Measurements from ENCODE around the gene FRAS1. TPM values are rescaled to one million over a fixed set of nuclear protein-coding genes. Genes with fewer than 3 reads are reported as not detected.
"Not testable (repeated sequence)": the region's sequence is repeated elsewhere in the genome, so short reads cannot be mapped to it uniquely, and the experiment has no call there.

The FRAS1 gene
- total RNA-seq, 1 experiment from 2014 or later: 0.23 TPM

- Histone ChIP-seq H3K27me3 (ENCODE audit: control insufficient read depth, insufficient read depth, low read length) (no peaks in the 10 kb centered on the region), H3K4me3 (ENCODE audit: low read depth in 2 of 2, low read length in 2 of 2) (no peak overlapping the region), H3K36me3 (ENCODE audit: control insufficient read depth, insufficient read depth, low read length) (no peaks in the 10 kb centered on the region), H3K9me3 (ENCODE audit: control insufficient read depth, insufficient read depth, low read depth, low read length) (no peaks in the 10 kb centered on the region), H3K4me1 (ENCODE audit: control insufficient read depth, insufficient read depth, low read length) (no peaks in the 10 kb centered on the region), H3K27ac (ENCODE audit: low read length) (no peak overlapping the region)
- TF ChIP-seq SIN3A (IDR thresholded peaks at IDR 0.05; ENCODE audit: borderline replicate concordance, insufficient read depth, low read depth, low read length) (no peak), POLR2AphosphoS5 (IDR thresholded peaks at IDR 0.05; ENCODE audit: low read depth, low read length) (no peak), REST (IDR thresholded peaks at IDR 0.05; ENCODE audit: insufficient read depth in 1 of 2, low read depth in 2 of 2, low read length in 1 of 2) (no peak), TCF7L2 (IDR thresholded peaks at IDR 0.05; ENCODE audit: low read depth, low read length) (no peak)
- TF ChIP-seq, protein P1, sequence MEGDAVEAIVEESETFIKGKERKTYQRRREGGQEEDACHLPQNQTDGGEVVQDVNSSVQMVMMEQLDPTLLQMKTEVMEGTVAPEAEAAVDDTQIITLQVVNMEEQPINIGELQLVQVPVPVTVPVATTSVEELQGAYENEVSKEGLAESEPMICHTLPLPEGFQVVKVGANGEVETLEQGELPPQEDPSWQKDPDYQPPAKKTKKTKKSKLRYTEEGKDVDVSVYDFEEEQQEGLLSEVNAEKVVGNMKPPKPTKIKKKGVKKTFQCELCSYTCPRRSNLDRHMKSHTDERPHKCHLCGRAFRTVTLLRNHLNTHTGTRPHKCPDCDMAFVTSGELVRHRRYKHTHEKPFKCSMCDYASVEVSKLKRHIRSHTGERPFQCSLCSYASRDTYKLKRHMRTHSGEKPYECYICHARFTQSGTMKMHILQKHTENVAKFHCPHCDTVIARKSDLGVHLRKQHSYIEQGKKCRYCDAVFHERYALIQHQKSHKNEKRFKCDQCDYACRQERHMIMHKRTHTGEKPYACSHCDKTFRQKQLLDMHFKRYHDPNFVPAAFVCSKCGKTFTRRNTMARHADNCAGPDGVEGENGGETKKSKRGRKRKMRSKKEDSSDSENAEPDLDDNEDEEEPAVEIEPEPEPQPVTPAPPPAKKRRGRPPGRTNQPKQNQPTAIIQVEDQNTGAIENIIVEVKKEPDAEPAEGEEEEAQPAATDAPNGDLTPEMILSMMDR (IDR thresholded peaks at IDR 0.05): no peak
- intact Hi-C loops (cut with micrococcal nuclease; ENCODE audit: unreplicated experiment): no loop called here
- POLR2A ChIA-PET: no interaction called here
- DNase-seq (ENCODE audit: low read depth, low spot score) (no peak), ATAC-seq (no peak)
- CTCF ChIA-PET: no interaction called here
- in situ Hi-C loops (cut with HindIII; ENCODE audit: low pct_unique_long_range_greater_than_20kb, low sequenced_read_pairs): no loop called here
- no TSS peak for BruUV-seq (replicated peaks)
These were observed 190.6 kb downstream of the FRAS1 start for GRCh38 chr4:78247536-78248285.

DNA sequence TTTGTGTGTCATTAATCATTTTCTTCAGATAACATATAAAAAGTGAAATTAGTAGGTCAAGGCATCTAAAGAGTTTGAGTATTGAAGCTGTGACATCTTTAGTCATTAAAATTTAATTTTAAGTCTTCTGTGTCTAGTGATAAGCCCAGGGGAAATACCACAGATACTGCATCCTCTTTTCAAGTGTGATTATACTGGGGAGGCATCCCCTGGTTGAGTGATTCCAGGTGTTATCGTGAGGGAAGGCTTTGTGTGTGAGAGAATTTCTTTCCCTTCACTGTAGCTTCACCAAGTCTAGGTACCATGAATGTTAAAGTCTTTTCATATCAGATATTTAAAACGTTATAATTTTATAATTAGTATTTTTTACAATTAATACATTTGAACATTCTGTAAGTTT, 193.4 kb downstream of the FRAS1 start:
- ChIA-PET CTCF (no interaction called here), POLR2A (no interaction called here)
- Histone ChIP-seq H3K9me3 (ENCODE audit: control insufficient read depth, insufficient read depth, low read depth, low read length) (no peaks in the 10 kb centered on the region), H3K36me3 (ENCODE audit: control insufficient read depth, insufficient read depth, low read length) (no peaks in the 10 kb centered on the region), H3K27me3 (ENCODE audit: control insufficient read depth, insufficient read depth, low read length) (no peaks in the 10 kb centered on the region), H3K4me3 (ENCODE audit: low read depth in 2 of 2, low read length in 2 of 2) (no peak overlapping the region), H3K4me1 (ENCODE audit: control insufficient read depth, insufficient read depth, low read length) (no peaks in the 10 kb centered on the region), H3K27ac (ENCODE audit: low read length) (no peak overlapping the region)
- DNase-seq (ENCODE audit: low read depth, low spot score) (no peak), ATAC-seq (no peak)
- TF ChIP-seq REST (IDR thresholded peaks at IDR 0.05; ENCODE audit: insufficient read depth in 1 of 2, low read depth in 2 of 2, low read length in 1 of 2) (no peak), POLR2AphosphoS5 (IDR thresholded peaks at IDR 0.05; ENCODE audit: low read depth, low read length) (no peak), SIN3A (IDR thresholded peaks at IDR 0.05; ENCODE audit: borderline replicate concordance, insufficient read depth, low read depth, low read length) (no peak), TCF7L2 (IDR thresholded peaks at IDR 0.05; ENCODE audit: low read depth, low read length) (no peak)
- TF ChIP-seq, protein P1 (IDR thresholded peaks at IDR 0.05): no peak
- in situ Hi-C loops (cut with HindIII; ENCODE audit: low pct_unique_long_range_greater_than_20kb, low sequenced_read_pairs) (no loop called here), intact Hi-C loops (cut with micrococcal nuclease; ENCODE audit: unreplicated experiment) (no loop called here)
- no TSS peak for BruUV-seq (replicated peaks)

DNA sequence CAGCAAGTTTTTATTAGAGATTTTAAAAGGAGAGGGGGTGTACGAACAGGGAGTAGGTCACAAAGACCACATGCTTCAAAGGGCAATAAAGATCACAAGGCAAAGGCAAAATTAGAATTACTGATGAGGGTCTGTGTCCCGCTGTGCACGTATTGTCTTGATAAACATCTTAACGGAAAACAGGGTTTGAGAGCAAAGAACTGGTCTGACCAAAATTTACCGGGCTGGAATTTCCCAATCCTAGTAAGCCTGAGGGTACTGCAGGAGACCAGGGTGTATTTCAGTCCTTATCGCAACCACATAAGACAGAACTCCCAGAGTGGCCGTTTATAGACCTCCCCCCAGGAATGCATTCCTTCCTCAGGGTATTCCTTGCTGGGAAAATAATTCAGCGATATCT, 195.7 kb downstream of the FRAS1 start:
- DNase-seq (ENCODE audit: low read depth, low spot score); BruUV-seq (replicated peaks); H3K27me3 ChIP-seq (ENCODE audit: control insufficient read depth, insufficient read depth, low read length); in situ Hi-C loops (cut with HindIII; ENCODE audit: low pct_unique_long_range_greater_than_20kb, low sequenced_read_pairs); CTCF ChIA-PET; ATAC-seq; intact Hi-C loops (cut with micrococcal nuclease; ENCODE audit: unreplicated experiment); H3K4me3 ChIP-seq (ENCODE audit: low read depth in 2 of 2, low read length in 2 of 2); H3K9me3 ChIP-seq (ENCODE audit: control insufficient read depth, insufficient read depth, low read depth, low read length); H3K27ac ChIP-seq (ENCODE audit: low read length); H3K36me3 ChIP-seq (ENCODE audit: control insufficient read depth, insufficient read depth, low read length); H3K4me1 ChIP-seq (ENCODE audit: control insufficient read depth, insufficient read depth, low read length); POLR2A ChIA-PET: not testable (repeated sequence)

Measured in Panc1 (cell line).